HCT116 (cell line): ENCODE results near the gene BRI3BP. TPM values are rescaled to one million over a fixed set of nuclear protein-coding genes. Genes with fewer than 3 reads are reported as not detected.

Source experiments
- ATAC-seq: fragments of 200-7000 bp; cut with Tn5 transposase; 2 replicates; pipeline ENCODE4 v1.9.1; 2020; ENCODE audit warnings: mild to moderate bottlenecking, moderate library complexity
- BruUV-seq: library from RNA; stranded (reverse); fragments of 400-500 nt; replicated peaks from 2 replicates; lab custom pipeline; 2021; lab: Mats Ljungman, UMichigan
- CTCF ChIA-PET: fragments of 300-600 bp; sonication (Branson Sonifier 250); formaldehyde crosslinking; loops from one replicate; lab custom pipeline; 2021; ENCODE audit warnings: antibody characterized with exemption; lab: Charles Lee
- POLR2A ChIA-PET: fragments of 300-600, 350-600 bp; sonication (Branson Sonifier 250); formaldehyde crosslinking; loops from one replicate; lab custom pipeline; 2021; ENCODE audit warnings: antibody characterized with exemption; lab: Charles Lee
- RAD21 ChIA-PET, 2 experiments: fragments of 300-600 bp; sonication (Branson Sonifier 250); formaldehyde crosslinking; loops; one replicate each; lab custom pipeline; 2023; ENCODE audit warnings: low total read pairs in 2 of 2; ENCODE audit not compliant: uncharacterized antibody in 2 of 2, unreplicated experiment in 2 of 2, low non-redundant PET in 1 of 2; lab: Charles Lee
- DNase-seq: peaks from one replicate; pipeline ENCODE4 v3.0.0-alpha.2; 2010; ENCODE audit warnings: low read depth, low spot score
- H2AFZ ChIP-seq: fragments of 200-600 bp; shearing (Covaris generic), sonication (generic); 2 replicates; pipeline ENCODE4 v1.6.1; 2017; ENCODE audit warnings: low read depth, mixed run types, mixed read lengths, antibody characterized with exemption, low read length; ENCODE audit not compliant: poor library complexity, severe bottlenecking
- H3K27ac ChIP-seq: 2 replicates; pipeline ENCODE4 v1.5.1; 2012; ENCODE audit warnings: low read depth, low read length
- H3K27me3 ChIP-seq: fragments of 200-600 bp; sonication (generic); 2 replicates; pipeline ENCODE4 v1.6.1; 2016; ENCODE audit warnings: mixed run types, low read length, mixed read lengths; ENCODE audit not compliant: insufficient read depth
- H3K36me3 ChIP-seq, 2 experiments: fragments of 200-500 bp in 1 of 2; fragments of 200-600 bp in 1 of 2; sonication (Bioruptor generic) in 1 of 2; sonication (generic) in 1 of 2; 2 replicates each; pipeline versions ENCODE4 v1.5.1 to v1.6.1; 2014 to 2016; ENCODE audit warnings: low read length in 2 of 2, inconsistent platforms in 1 of 2, mixed read lengths in 1 of 2, mixed run types in 1 of 2; ENCODE audit not compliant: insufficient read depth in 2 of 2, control insufficient read depth in 1 of 2
- H3K4me1 ChIP-seq, 2 experiments: fragments of 200-600 bp in 1 of 2; sonication (generic) in 1 of 2; 2 replicates each; pipeline versions ENCODE4 v1.5.1 to v1.6.1; 2012 to 2017; ENCODE audit warnings: low read length in 2 of 2, inconsistent platforms in 1 of 2, mild to moderate bottlenecking in 1 of 2, mixed read lengths in 1 of 2, mixed run types in 1 of 2, moderate library complexity in 1 of 2; ENCODE audit not compliant: insufficient read depth in 2 of 2, control insufficient read depth in 1 of 2
- H3K4me2 ChIP-seq: fragments of 200-600 bp; sonication (generic); 2 replicates; pipeline ENCODE4 v1.6.1; 2017; ENCODE audit warnings: mixed run types, low read length, mixed read lengths
- H3K4me3 ChIP-seq, 2 experiments: fragments of 200-600 bp in 1 of 2; sonication (generic) in 1 of 2; replicated peaks in 1 of 2; 2 replicates each; pipeline ENCODE4 v1.5.1; 2011 to 2016; ENCODE audit warnings: low read length in 2 of 2, control low read depth in 1 of 2, low read depth in 1 of 2, mild to moderate bottlenecking in 1 of 2, mixed read lengths in 1 of 2, mixed run types in 1 of 2
- H3K79me2 ChIP-seq: fragments of 200-600 bp; sonication (generic); 2 replicates; pipeline ENCODE4 v1.6.1; 2017; ENCODE audit warnings: mild to moderate bottlenecking, mixed run types, low read length, moderate library complexity, mixed read lengths; ENCODE audit not compliant: insufficient read depth
- H3K9ac ChIP-seq: fragments of 200-600 bp; sonication (generic); 2 replicates; pipeline ENCODE4 v1.6.1; 2016; ENCODE audit warnings: low read length, mixed read lengths
- H3K9me2 ChIP-seq: fragments of 200-600 bp; sonication (generic), shearing (Covaris generic); 2 replicates; pipeline ENCODE4 v1.6.1; 2017; ENCODE audit warnings: mixed run types, mild to moderate bottlenecking, moderate library complexity; ENCODE audit not compliant: insufficient read depth
- H3K9me3 ChIP-seq, 2 experiments: fragments of 200-500 bp in 1 of 2; fragments of 200-600 bp in 1 of 2; sonication (Bioruptor generic) in 1 of 2; sonication (generic) in 1 of 2; 2 replicates each; pipeline ENCODE4 v1.6.1; 2014 to 2017; ENCODE audit warnings: low read length in 2 of 2, mixed read lengths in 2 of 2, inconsistent platforms in 1 of 2, low read depth in 1 of 2, mild to moderate bottlenecking in 1 of 2, mixed run types in 1 of 2, moderate library complexity in 1 of 2; ENCODE audit not compliant: control insufficient read depth in 1 of 2, insufficient read depth in 1 of 2
- H4K20me1 ChIP-seq: fragments of 200-600 bp; sonication (generic), shearing (Covaris generic); 2 replicates; pipeline ENCODE4 v1.6.1; 2017; ENCODE audit warnings: mixed run types, mild to moderate bottlenecking, moderate library complexity; ENCODE audit not compliant: insufficient read depth
- ATF3 ChIP-seq: IDR thresholded peaks from 2 replicates; pipeline ENCODE4 v1.6.1; 2012
- CBX3 ChIP-seq: IDR thresholded peaks from 2 replicates; pipeline ENCODE4 v1.6.1; 2012; ENCODE audit warnings: low read depth
- CEBPB ChIP-seq: IDR thresholded peaks from 2 replicates; pipeline ENCODE4 v1.6.1; 2012; ENCODE audit warnings: low read depth
- CTCF ChIP-seq, 3 experiments: fragments of 200-600 bp in 1 of 3; sonication (generic) in 1 of 3; IDR thresholded peaks in 2 of 3; conservative IDR thresholded peaks in 1 of 3; 2 replicates each; pipeline ENCODE4 v1.5.1; 2012 to 2017; ENCODE audit warnings: low read depth in 2 of 3, low read length in 2 of 3, antibody characterized with exemption in 1 of 3, borderline replicate concordance in 1 of 3, control low read depth in 1 of 3, mild to moderate bottlenecking in 1 of 3, mixed read lengths in 1 of 3, mixed run types in 1 of 3, moderate library complexity in 1 of 3; ENCODE audit not compliant: insufficient read depth in 1 of 3
- EGR1 ChIP-seq: IDR thresholded peaks from 2 replicates; pipeline ENCODE4 v1.6.1; 2012; ENCODE audit warnings: low read depth
- ELF1 ChIP-seq: IDR thresholded peaks from 2 replicates; pipeline ENCODE4 v1.6.1; 2012; ENCODE audit warnings: low read depth, borderline replicate concordance
- EZH2 ChIP-seq: fragments of 200-600 bp; sonication (generic); IDR thresholded peaks from 2 replicates; pipeline ENCODE4 v1.6.1; 2017; ENCODE audit warnings: antibody characterized with exemption, mixed run types
- EZH2phosphoT487 ChIP-seq: fragments of 200-600 bp; IDR thresholded peaks from 2 replicates; pipeline ENCODE4 v1.6.1; 2018; ENCODE audit warnings: antibody characterized with exemption, borderline replicate concordance
- FOSL1 ChIP-seq: IDR thresholded peaks from 2 replicates; pipeline ENCODE4 v1.6.1; 2012; ENCODE audit warnings: low read depth
- JUND ChIP-seq: IDR thresholded peaks from 2 replicates; pipeline ENCODE4 v1.6.1; 2012
- MAX ChIP-seq: IDR thresholded peaks from 2 replicates; pipeline ENCODE4 v1.6.1; 2012
- POLR2A ChIP-seq: IDR thresholded peaks from 2 replicates; pipeline ENCODE4 v1.7.0; 2011; ENCODE audit warnings: borderline replicate concordance; ENCODE audit not compliant: insufficient read depth, insufficient read length; ENCODE audit errors: extremely low read depth
- POLR2AphosphoS5 ChIP-seq: IDR thresholded peaks from 2 replicates; pipeline ENCODE4 v1.6.1; 2011; ENCODE audit warnings: mild to moderate bottlenecking, low read depth, low read length, moderate library complexity
- REST ChIP-seq: IDR thresholded peaks from 2 replicates; pipeline ENCODE4 v1.6.1; 2012; ENCODE audit warnings: low read depth
- SIN3A ChIP-seq: IDR thresholded peaks from 2 replicates; pipeline ENCODE4 v1.6.1; 2012; ENCODE audit warnings: low read depth
- SP1 ChIP-seq: IDR thresholded peaks from 2 replicates; pipeline ENCODE4 v1.6.1; 2012; ENCODE audit warnings: low read depth
- SRF ChIP-seq: IDR thresholded peaks from 2 replicates; pipeline ENCODE4 v1.6.1; 2012; ENCODE audit warnings: low read depth
- TCF7L2 ChIP-seq: IDR thresholded peaks from 2 replicates; pipeline ENCODE4 v1.7.0; 2011; ENCODE audit warnings: borderline replicate concordance, inconsistent platforms; ENCODE audit not compliant: insufficient read depth, insufficient read length; ENCODE audit errors: extremely low read depth
- YY1 ChIP-seq: IDR thresholded peaks from 2 replicates; pipeline ENCODE4 v1.6.1; 2011; ENCODE audit warnings: low read length, low read depth, moderate library complexity, mild to moderate bottlenecking; ENCODE audit not compliant: insufficient replicate concordance; ENCODE audit errors: extremely low read depth
- ZNF274 ChIP-seq: fragments of 200-500 bp; sonication (Bioruptor generic); IDR thresholded peaks from 2 replicates; pipeline ENCODE4 v1.6.1; 2014; ENCODE audit warnings: mild to moderate bottlenecking, low read depth, low read length, inconsistent platforms
- intact Hi-C: fragments of 100-400 bp; cut with micrococcal nuclease; formaldehyde crosslinking; loops from 2 replicates; pipeline ENCODE4 v1.10.0; 2022
- total RNA-seq: library from RNA; stranded (reverse); gene quantifications from one replicate; pipeline ENCODE4 v1.2.1, GENCODE V29; 2021; ENCODE audit not compliant: unreplicated experiment

The BRI3BP gene
- total RNA-seq, 1 experiment from 2014 or later = 40.1 TPM

- TF ChIP-seq SIN3A (no peak), EZH2phosphoT487 (no peak), ATF3 (no peak)
These were observed 38.7 kb upstream of the BRI3BP start (continued) for GRCh38 chr12:124954771-124955170.

GRCh38 chr12:124956571-124956970 lies 36.9 kb upstream of the BRI3BP start:
- BruUV-seq = no TSS peak
- POLR2A ChIA-PET = no interaction called here
- no peak for ATAC-seq

More at GRCh38 chr12:124956571-124956970, 36.9 kb upstream of the BRI3BP start:
- H3K27me3 ChIP-seq = no peaks in the 10 kb centered on the region
- no peak overlapping the region for H2AFZ ChIP-seq
- H3K79me2 ChIP-seq = no peaks in the 10 kb centered on the region
- TF ChIP-seq EZH2 (no peak), FOSL1 (no peak), POLR2AphosphoS5 (no peak), CTCF (IDR thresholded peaks at IDR 0.05 in 2 of 3, conservative IDR thresholded peaks at IDR 0.05 in 1 of 3; ENCODE audit: borderline replicate concordance in 1 of 3, insufficient read depth in 1 of 3, low read depth in 2 of 3, low read length in 2 of 3) (no peak), REST (no peak), TCF7L2 (no peak), CEBPB (no peak), EGR1 (no peak), ELF1 (no peak), JUND (no peak), ZNF274 (no peak), SRF (no peak), CBX3 (no peak), MAX (no peak), EZH2phosphoT487 (no peak), ATF3 (no peak), SIN3A (no peak), POLR2A (no peak), YY1 (no peak), SP1 (no peak)
- no peak overlapping the region for H3K4me3 ChIP-seq
- H3K36me3 ChIP-seq = peaks cover 18 to 32% of the 10 kb centered on the region in 2 experiments; a peak in 3 of 4 replicates
- H3K9ac ChIP-seq = no peak overlapping the region
- H4K20me1 ChIP-seq = no peaks in the 10 kb centered on the region
- no peaks in the 10 kb centered on the region for H3K4me1 ChIP-seq
- CTCF ChIA-PET = no interaction called here
- RAD21 ChIA-PET = no interaction called here
- H3K9me2 ChIP-seq = no peaks in the 10 kb centered on the region
- H3K27ac ChIP-seq = no peak overlapping the region
- no peaks in the 10 kb centered on the region for H3K9me3 ChIP-seq
- intact Hi-C loops = no loop called here
- no peak overlapping the region for H3K4me2 ChIP-seq
- no peak for DNase-seq
